Karpas-422 (cell line): ENCODE data around the gene DCTN3. TPM values are rescaled to one million over a fixed set of nuclear protein-coding genes. Genes with fewer than 3 reads are reported as not detected.

ENCODE experiments used
- DNase-seq: peaks from one replicate; pipeline ENCODE4 v3.0.0-alpha.2; 2015
- H2AFZ ChIP-seq: fragments of 200-600 bp; sonication (generic); 2 replicates; pipeline ENCODE4 v1.6.1; 2014; ENCODE audit warnings: antibody characterized with exemption, low read length, mixed read lengths
- H3K27ac ChIP-seq: fragments of 200-600 bp; sonication (generic); 2 replicates; pipeline ENCODE4 v1.5.1; 2014; ENCODE audit warnings: mild to moderate bottlenecking, low read length, moderate library complexity
- H3K27me3 ChIP-seq: fragments of 200-600 bp; sonication (generic); 2 replicates; pipeline ENCODE4 v1.6.1; 2014; ENCODE audit warnings: low read length, mixed read lengths
- H3K36me3 ChIP-seq: fragments of 200-600 bp; sonication (generic); 2 replicates; pipeline ENCODE4 v1.6.1; 2014; ENCODE audit warnings: low read length, mixed read lengths; ENCODE audit not compliant: insufficient read depth
- H3K4me1 ChIP-seq: fragments of 200-600 bp; sonication (generic); 2 replicates; pipeline ENCODE4 v1.6.1; 2014; ENCODE audit warnings: mild to moderate bottlenecking, low read length, mixed read lengths
- H3K4me2 ChIP-seq: fragments of 200-600 bp; sonication (generic); 2 replicates; pipeline ENCODE4 v1.6.1; 2014; ENCODE audit warnings: low read length, low read depth, mild to moderate bottlenecking; ENCODE audit not compliant: poor library complexity, severe bottlenecking
- H3K4me3 ChIP-seq: fragments of 200-600 bp; sonication (generic); 2 replicates; pipeline ENCODE4 v1.5.1; 2014; ENCODE audit warnings: mild to moderate bottlenecking, antibody characterized with exemption, low read length, mixed read lengths
- H3K79me2 ChIP-seq: fragments of 200-600 bp; sonication (generic); 2 replicates; pipeline ENCODE4 v1.6.1; 2014; ENCODE audit warnings: mild to moderate bottlenecking, low read length, mixed read lengths
- H3K9ac ChIP-seq: fragments of 200-600 bp; sonication (generic); 2 replicates; pipeline ENCODE4 v1.6.0; 2014; ENCODE audit warnings: low read length
- H3K9me2 ChIP-seq: fragments of 200-600 bp; sonication (generic), shearing (Covaris generic); replicated peaks from 2 replicates; pipeline ENCODE4 v1.6.0; 2014; ENCODE audit warnings: mild to moderate bottlenecking, low read length, moderate library complexity; ENCODE audit not compliant: insufficient read depth
- H3K9me3 ChIP-seq: fragments of 300-700, 200-600 bp; sonication (generic); 2 replicates; pipeline ENCODE4 v1.6.1; 2014; ENCODE audit warnings: low read length, mixed read lengths
- H4K20me1 ChIP-seq: fragments of 200-600 bp; sonication (generic); 2 replicates; pipeline ENCODE4 v1.6.1; 2014; ENCODE audit warnings: mild to moderate bottlenecking, antibody characterized with exemption, low read length, low read depth; ENCODE audit not compliant: insufficient read depth
- small RNA-seq: library from RNA; depleted of rRNA; stranded (forward); fragments of <200 nt; gene quantifications from one replicate; pipeline ENCODE3, GENCODE V24; 2014
- total RNA-seq: library from RNA; depleted of rRNA; stranded (reverse); fragments of >200 nt; shearing (Covaris generic); gene quantifications from 2 replicates; pipeline ENCODE4 v1.2.3, GENCODE V29; 2014; ENCODE audit warnings: low replicate concordance; rRNA removed

Gene DCTN3
- total RNA-seq, 1 experiment from 2014 or later: 75.9 TPM

- no peaks in the 10 kb centered on the region for H3K36me3 ChIP-seq
Measured at GRCh38 chr9:34564617-34565016, 55.7 kb downstream of the DCTN3 start.

More at GRCh38 chr9:34564617-34565016, 55.7 kb downstream of the DCTN3 start:
- Histone ChIP-seq H3K9me3 (peaks cover 6% of the 10 kb centered on the region; the same call in 1 of the 2 replicates), H3K27ac (no peak overlapping the region), H3K4me3 (no peak overlapping the region), H3K79me2 (no peaks in the 10 kb centered on the region), H3K4me2 (no peak overlapping the region), H2AFZ (no peak overlapping the region), H3K9ac (no peak overlapping the region), H3K4me1 (no peaks in the 10 kb centered on the region), H4K20me1 (no peaks in the 10 kb centered on the region), H3K27me3 (no peaks in the 10 kb centered on the region), H3K9me2 (no peaks in the 10 kb centered on the region)
- no peak for DNase-seq

Small RNA genes lying within 50 kb of the gene (small RNA-seq; reads per million reads assigned to genes)
- gene CCL27: not detected

Other genes with a start within 250 kb of the DCTN3 start
- 0.45 and 1.7 TPM in 2 replicates for gene MYORG, start 243.6 kb downstream of the DCTN3 start, total RNA-seq
- gene FAM219A, start 161.9 kb downstream of the DCTN3 start, total RNA-seq: 3.7 and 4.5 TPM in 2 replicates
- 1.6 and 3.4 TPM in 2 replicates for gene DNAI1, start 161.7 kb downstream of the DCTN3 start, total RNA-seq
- 14.1 and 16.0 TPM in 2 replicates for gene ENHO, start 97.5 kb downstream of the DCTN3 start, total RNA-seq
- not detected in 2 replicates for gene CNTFR, start 30.8 kb downstream of the DCTN3 start, total RNA-seq
- 40.3 and 62.0 TPM in 2 replicates for gene RPP25L, start 8.4 kb downstream of the DCTN3 start, total RNA-seq
- 0.48 TPM in 1 of 2 replicates, not detected in the other for gene ARID3C, start 8.6 kb upstream of the DCTN3 start, total RNA-seq
- gene SIGMAR1, start 17.3 kb upstream of the DCTN3 start, total RNA-seq: 78.2 and 120 TPM in 2 replicates
- 45.4 and 66.2 TPM in 2 replicates for gene GALT, start 26.2 kb upstream of the DCTN3 start, total RNA-seq
- gene IL11RA, start 31.7 kb upstream of the DCTN3 start, total RNA-seq: 9.4 and 15.1 TPM in 2 replicates
- gene CCL27, start 42.2 kb upstream of the DCTN3 start, total RNA-seq: 0.36 TPM in 1 of 2 replicates, not detected in the other
- not detected in 2 replicates for gene CCL19, start 70.8 kb upstream of the DCTN3 start, total RNA-seq
- not detected in 2 replicates for gene CCL21, start 89.6 kb upstream of the DCTN3 start, total RNA-seq